GM18508 (cell line): Measurements from ENCODE around the gene IGSF5.

Experiments
- ATAC-seq: cut with Tn5 transposase; IDR thresholded peaks from one replicate; pipeline ENCODE4 v1.9.1; 2021; ENCODE audit warnings: moderate number of reproducible peaks; ENCODE audit not compliant: insufficient read depth, unreplicated experiment

The IGSF5 gene

GRCh38 chr21:39809936-39810335, 65.0 kb downstream of the IGSF5 start:
- ATAC-seq: no peak

DNA sequence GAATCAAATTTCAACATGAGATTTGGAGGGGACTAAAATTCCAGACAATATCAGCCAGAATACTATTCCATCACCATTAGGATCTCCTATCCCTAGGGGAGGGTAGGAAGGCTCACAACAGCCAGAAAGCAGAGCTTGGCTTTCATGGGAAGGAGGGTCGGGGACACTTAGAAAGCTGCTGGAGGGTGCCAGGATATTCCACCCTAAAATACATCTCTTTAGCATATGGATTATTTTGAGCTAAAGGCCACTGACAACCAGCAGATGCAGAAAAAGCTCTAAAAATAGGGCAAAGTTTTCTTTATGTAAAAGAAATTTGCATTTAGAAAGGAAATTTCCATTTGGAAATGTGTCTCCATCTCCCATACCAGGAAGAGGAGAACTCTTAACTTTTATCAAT, 68.0 kb downstream of the IGSF5 start:
- no peak for ATAC-seq

DNA sequence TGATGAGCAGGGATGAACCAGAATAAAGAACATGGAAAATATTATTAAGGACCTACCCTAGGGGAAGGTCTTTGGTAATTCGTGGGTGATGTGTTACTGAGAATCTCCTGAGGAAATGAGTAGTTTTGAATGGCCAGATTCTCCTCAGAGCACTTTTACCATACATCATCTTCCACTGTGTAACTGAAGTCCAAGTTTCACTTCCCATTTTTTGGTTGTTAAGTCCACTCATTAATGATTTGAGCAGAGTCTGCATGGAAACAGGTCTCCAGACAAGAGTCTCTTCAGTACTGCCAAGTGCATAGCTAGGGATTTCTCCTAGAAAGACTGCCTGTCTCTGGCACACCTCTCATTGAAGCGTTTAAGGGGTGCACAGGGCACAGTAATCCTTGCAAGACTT, 73.6 kb downstream of the IGSF5 start:
- ATAC-seq: no peak

DNA sequence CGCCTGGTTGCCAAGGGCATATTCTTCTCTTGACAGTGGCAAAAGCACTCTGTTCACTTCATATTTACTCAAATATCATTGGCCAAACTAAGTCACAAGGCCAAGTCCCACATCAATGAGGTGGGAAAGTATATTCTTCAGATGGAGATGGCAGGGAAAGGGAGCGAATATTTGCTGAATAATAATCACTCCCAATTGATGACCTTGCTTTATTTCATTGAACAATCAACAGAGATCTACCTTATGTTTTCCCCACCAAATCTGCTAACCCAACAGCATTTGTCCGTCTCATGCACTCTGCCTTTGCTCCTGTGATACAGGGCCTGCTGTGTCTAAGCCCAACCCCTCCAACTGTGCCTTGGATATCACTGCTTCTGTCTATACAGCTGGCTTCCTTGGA, 77.1 kb downstream of the IGSF5 start:
- ATAC-seq: no peak

DNA sequence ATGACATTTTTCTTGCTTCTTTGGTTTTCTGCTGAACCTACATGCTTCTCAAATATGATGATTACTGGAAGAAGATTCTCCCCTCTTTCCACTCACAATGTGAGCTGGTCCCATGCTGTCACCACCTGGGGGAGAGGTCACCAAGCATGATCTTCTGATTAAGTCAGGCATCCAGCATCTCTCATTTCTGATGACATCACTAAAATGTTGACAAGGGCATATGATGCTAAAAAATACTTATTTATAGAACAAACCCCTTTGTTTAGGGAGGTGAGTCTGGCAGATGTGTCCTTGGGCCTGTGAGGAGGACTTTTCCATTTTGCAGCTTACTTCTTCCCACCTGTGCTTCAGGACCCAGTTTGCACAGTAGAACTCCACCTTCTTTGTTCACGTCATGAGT, 80.3 kb downstream of the IGSF5 start:
- ATAC-seq: no peak

- ATAC-seq: no peak
These were observed 89.6 kb downstream of the IGSF5 start for GRCh38 chr21:39834543-39834942.

GRCh38 chr21:39837861-39838359, 92.9 kb downstream of the IGSF5 start:
- no peak for ATAC-seq

GRCh38 chr21:39840373-39841097, 95.6 kb downstream of the IGSF5 start:
- ATAC-seq: no peak

DNA sequence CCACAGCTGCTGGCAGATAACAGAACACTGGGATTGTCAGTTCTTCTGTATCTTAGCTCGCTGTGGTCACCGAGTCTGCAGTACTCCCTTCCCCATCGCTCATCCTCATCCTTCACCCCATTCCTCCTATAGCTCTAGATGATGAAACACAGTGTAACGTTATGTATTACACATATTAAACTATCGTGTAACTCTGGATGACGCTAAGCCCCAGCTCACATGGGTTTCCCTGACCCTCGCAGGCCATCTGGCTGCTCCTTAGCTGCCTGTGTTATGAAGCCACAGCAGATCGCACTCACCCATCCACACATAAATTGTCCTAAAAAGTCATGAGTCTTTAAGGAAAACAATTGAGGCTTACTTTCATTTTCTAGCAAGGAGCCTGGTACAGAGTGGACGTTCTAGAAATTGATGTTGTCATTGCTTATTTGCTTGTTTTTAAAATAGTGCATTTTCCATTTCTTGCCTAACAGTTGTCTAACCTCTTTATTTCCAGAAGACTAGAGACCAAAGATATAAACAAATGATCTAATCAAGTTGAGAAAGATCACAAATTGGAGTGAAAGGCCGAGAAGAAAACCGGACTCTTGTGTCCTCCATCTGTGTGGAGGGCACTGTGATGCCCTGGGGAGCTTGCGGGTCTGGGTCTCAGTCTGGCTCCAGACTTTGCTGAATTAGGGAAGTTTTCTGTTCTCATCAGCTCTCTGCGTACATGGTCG, 97.9 kb downstream of the IGSF5 start:
- ATAC-seq: no peak

- ATAC-seq: no peak
These were observed 98.5 kb downstream of the IGSF5 start for GRCh38 chr21:39843483-39843882.

DNA sequence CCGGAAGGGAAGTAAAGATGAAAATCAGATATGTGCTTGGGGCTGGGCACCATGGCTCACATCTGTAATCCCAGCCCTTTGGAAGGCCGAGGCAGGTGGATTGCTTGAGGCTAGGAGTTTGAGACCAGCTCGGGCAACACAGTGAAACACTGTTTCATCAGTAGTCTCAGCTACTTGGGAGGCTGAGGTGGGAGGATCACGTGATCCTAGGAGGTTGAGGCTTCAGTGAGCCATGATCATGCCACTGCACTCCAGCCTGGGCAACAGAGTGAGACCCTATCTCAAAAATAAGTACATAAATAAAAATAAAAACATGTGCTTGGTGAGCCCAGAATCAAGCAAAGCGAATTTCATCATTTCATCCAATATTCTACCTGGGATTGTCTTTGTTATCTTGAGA, 98.9 kb downstream of the IGSF5 start:
- ATAC-seq: no peak

GRCh38 chr21:39845571-39846130, 100.7 kb downstream of the IGSF5 start:
- no peak for ATAC-seq

GRCh38 chr21:39847877-39848276, 102.9 kb downstream of the IGSF5 start:
- no peak for ATAC-seq

DNA sequence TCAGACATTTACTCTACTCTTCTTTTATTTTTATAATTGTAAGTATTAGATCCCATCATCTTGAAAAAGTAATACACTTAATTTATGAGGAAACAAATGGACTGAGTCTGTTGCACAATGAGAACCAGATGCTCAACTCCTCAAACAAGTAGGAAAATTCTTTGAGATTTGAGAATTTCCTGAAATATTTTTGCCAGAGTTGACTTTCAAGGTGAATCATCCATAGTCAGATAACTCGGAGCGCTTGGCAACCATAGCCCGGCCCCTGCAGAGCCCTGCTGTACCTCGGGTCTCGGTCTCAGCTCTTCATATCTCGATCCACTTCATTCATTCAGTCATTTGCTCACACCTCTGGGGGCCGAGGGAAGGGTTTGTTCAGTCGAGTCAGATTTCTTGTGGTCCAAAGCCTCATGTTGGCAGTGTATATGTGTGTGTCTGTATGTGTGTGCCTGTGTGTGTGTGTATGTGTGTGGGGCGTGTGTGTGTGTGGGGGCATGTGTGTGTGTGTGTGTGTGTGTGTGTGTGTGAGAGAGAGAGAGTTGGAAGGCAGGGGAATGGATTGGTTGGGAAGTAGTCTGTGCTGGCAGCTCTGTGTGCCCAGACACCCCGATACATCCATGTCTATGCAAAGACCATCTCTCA, 104.2 kb downstream of the IGSF5 start:
- ATAC-seq: no peak

DNA sequence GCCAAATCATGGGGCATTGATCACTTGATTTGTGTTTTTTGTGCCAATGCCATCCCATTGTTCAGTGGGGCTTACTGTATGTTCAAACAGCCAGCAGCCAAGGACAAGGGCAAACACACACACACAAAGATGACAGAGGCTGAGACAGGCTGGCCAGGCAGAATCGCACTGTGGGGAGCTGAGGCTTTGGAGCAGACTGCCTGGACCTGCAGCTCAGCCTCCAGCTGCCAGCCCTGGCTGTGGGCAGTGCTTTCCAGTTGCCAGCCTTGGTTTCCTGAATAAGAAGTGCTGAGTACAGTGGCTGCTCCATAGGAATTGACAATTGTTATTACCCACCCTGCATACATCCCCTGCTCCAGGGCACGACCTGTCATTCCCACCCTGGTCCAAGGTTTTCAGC, 105.3 kb downstream of the IGSF5 start:
- no peak for ATAC-seq

DNA sequence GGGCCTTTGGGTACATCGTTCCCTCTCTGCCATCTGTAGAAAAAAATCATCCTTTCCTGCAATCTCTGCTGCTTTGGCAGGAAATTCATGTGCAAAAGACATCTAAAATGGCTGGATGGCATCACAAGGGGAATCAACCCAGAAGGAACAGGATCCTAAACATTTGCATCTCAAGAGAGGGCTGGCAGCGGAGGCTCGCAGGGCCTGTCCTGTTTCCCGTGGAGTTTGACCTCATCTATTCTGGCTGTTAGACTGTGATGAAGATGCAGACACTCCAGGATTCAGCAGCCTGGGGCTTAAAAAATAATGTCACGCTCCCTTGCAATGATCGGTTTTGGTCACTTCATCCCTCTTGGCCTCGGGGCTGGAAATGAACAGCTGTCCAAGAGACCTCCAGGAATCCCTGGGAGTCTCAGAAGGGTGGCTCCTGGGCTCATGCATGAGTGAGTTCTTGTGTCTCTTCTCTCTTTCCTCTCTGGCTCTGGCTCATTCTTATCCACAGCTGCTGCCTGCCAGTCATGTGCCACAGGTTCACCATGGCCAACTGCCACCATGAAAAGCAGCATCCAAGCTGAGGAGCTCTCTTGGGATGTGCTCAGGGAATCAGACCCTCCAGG, 106.1 kb downstream of the IGSF5 start:
- ATAC-seq: no peak
